ENCODE data around the gene FAM81B.

Gene FAM81B

DNA sequence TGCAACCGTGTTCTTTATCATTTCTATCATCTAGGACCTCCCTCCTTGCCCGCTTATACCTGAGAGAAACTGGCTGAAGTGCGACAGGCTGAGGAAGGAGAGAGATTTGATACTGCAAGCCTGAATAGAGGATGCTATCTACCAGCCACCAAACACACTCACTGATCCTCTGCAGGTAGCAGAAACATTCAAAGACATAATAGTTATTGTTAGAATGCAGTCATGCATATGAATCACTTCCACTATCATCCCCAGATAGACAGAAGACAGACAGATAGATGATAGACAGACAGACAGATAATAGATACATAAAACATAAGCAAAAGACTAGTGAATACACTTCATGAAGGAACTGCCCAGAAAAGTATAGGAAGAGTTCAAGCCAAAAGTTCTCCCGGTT is 32.9 kb downstream of the FAM81B start:
- no peak for DNase-seq (ENCODE audit: low read depth)
- TF ChIP-seq, protein P1, sequence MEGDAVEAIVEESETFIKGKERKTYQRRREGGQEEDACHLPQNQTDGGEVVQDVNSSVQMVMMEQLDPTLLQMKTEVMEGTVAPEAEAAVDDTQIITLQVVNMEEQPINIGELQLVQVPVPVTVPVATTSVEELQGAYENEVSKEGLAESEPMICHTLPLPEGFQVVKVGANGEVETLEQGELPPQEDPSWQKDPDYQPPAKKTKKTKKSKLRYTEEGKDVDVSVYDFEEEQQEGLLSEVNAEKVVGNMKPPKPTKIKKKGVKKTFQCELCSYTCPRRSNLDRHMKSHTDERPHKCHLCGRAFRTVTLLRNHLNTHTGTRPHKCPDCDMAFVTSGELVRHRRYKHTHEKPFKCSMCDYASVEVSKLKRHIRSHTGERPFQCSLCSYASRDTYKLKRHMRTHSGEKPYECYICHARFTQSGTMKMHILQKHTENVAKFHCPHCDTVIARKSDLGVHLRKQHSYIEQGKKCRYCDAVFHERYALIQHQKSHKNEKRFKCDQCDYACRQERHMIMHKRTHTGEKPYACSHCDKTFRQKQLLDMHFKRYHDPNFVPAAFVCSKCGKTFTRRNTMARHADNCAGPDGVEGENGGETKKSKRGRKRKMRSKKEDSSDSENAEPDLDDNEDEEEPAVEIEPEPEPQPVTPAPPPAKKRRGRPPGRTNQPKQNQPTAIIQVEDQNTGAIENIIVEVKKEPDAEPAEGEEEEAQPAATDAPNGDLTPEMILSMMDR (IDR thresholded peaks at IDR 0.05; ENCODE audit: insufficient read depth, low read depth, low read length, missing control alignments): no peak

DNA sequence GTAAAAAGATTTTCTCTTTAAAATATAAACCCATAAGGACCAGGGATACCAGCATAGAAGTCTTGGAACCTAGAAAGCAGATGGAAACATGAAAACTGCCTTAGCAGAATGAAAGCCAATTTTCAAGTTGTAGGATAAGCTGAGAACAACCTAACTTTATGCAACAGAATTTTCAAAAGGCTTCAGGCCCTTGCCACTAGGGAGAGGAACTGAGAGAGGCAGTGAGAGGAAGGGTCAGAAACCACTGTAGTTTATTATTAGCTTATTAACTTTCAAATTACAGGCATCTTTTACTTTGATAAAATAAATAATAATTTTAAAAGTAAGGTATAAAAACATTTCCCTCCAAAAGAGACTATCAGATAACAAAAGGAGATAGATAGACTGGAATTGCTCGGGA is 33.4 kb downstream of the FAM81B start:
- TF ChIP-seq, protein P1 (IDR thresholded peaks at IDR 0.05; ENCODE audit: insufficient read depth, low read depth, low read length, missing control alignments): no peak
- DNase-seq (ENCODE audit: low read depth): no peak
- no peak overlapping the region for H3K4me3 ChIP-seq (ENCODE audit: low read length)

More for the DNA sequence above, 32.9 kb downstream of the FAM81B start:
- H3K4me3 ChIP-seq (ENCODE audit: low read length): no peak overlapping the region

DNA sequence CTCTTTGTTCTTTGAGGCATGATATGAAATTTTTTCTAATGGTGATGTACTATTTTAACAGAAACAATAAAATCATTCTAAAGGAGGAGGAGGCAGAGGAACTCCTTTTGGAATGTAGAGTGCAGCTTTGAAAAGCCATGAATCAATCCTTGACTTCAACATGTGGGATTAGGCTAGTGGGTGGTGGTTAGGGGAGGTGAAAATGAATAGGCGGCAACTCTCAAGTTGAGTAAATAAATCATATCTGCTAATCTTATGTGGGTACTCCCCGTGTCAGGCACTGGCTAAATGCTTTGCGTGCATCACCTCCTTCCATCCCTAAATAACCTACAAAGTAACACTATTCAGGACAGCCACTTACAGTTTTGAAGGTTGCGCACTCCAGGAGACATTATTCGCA is 35.1 kb downstream of the FAM81B start:
- H3K4me3 ChIP-seq (ENCODE audit: low read length): no peak overlapping the region
- no peak for DNase-seq (ENCODE audit: low read depth)
- TF ChIP-seq, protein P1 (IDR thresholded peaks at IDR 0.05; ENCODE audit: insufficient read depth, low read depth, low read length, missing control alignments): no peak

DNA sequence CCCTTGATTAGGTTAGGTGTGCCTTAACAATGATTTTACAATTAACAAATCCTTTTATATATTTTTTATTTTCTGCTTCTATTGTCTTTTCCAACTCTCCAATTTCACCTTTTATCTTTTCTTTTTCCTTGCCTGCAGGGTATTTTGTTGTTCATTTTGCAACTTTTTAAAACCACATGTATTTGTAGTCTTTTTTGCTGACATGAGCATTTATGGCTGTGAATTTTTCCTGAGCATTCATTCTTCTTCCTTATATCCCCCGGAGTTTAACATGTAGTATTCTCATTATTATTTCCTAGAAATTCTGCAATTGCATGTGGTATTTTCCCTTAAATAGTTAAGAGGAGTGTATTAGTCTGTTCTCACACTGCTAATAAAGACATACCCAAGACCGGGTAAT is 41.6 kb downstream of the FAM81B start:
- no peak for DNase-seq (ENCODE audit: low read depth)
- TF ChIP-seq, protein P1 (IDR thresholded peaks at IDR 0.05; ENCODE audit: insufficient read depth, low read depth, low read length, missing control alignments): no peak
- H3K4me3 ChIP-seq (ENCODE audit: low read length): no peak overlapping the region

DNA sequence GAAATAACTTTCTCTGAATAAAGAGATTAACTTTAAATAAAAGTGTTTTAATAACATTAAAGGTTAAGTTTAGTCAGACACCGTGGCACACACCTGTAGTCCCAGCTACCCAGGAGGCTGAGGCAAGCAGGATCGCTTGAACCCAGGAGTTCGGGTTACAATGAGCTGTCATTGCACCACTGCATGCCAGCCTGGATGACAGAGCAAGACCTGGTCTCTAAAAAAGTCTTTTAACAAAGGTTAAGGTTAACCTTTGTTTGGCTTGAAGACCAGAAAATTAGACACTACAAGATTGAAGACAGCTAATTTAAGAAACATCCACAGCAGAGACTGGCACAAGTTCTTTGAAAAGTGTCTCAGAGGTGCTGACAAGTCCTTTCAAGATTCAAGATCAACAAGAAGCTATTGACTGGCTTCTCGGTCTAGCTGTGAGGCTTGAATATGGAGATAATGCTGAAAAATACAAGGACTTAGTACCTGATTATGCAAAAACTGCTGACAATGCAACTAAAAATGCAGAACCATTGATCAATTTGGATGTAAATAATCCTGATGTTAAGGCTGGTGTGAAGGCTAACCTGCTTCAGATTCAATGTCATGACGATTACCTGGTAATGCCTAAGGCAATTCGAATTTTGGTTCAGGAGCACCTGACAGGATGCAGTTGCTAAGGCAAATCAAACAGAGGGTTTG is 48.8 kb downstream of the FAM81B start:
- TF ChIP-seq, protein P1 (IDR thresholded peaks at IDR 0.05; ENCODE audit: insufficient read depth, low read depth, low read length, missing control alignments): no peak
- no peak for DNase-seq (ENCODE audit: low read depth)
- no peak overlapping the region for H3K4me3 ChIP-seq (ENCODE audit: low read length)

DNA sequence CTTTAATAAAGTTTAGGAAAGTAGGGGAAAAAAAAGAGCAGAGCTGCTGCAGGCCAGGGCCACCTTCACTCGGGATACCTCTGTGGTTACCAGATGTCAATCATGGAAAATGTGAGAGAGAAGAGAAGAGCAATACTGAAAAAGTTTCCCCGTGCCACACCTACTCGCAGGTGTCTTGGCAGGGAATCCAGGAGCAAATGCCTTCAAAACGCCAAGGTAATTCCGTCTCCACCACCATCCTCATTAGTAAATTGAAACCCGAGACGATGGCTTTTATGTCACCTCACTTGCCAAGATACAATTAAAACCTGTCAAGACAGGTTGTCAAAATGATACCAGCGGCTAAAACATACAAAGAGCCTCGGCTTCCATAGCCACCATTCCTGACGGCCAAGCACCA is 49.7 kb downstream of the FAM81B start:
- H3K4me3 ChIP-seq (ENCODE audit: low read length): no peak overlapping the region
- peak; percentile 14 for DNase-seq (ENCODE audit: low read depth)
- TF ChIP-seq, protein P1 (IDR thresholded peaks at IDR 0.05; ENCODE audit: insufficient read depth, low read depth, low read length, missing control alignments): no peak

DNA sequence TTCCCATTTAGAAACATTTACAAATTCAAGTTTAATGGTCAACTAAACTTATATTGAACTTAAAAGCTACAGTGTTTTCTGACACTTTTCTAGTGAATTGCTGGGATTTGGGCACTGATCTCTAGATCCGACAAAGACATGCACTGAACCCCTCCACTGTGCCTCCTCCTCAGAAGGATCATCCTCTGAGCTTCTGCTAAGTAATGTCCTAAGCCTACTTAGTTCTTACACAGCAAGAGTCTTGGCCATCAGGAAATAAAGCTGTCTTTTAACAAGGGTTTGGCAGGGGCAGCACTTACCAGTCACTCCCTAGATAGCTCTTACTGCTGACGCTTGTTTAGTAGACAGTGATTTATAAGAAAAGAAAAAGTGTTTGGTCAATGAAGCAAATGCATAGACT is 50.5 kb downstream of the FAM81B start:
- no peak overlapping the region for H3K4me3 ChIP-seq (ENCODE audit: low read length)
- DNase-seq (ENCODE audit: low read depth): no peak
- TF ChIP-seq, protein P1 (IDR thresholded peaks at IDR 0.05; ENCODE audit: insufficient read depth, low read depth, low read length, missing control alignments): no peak

All from epithelial cell of esophagus (primary cell).